ENCODE measurements around the gene NEXN.

Gene NEXN

DNA sequence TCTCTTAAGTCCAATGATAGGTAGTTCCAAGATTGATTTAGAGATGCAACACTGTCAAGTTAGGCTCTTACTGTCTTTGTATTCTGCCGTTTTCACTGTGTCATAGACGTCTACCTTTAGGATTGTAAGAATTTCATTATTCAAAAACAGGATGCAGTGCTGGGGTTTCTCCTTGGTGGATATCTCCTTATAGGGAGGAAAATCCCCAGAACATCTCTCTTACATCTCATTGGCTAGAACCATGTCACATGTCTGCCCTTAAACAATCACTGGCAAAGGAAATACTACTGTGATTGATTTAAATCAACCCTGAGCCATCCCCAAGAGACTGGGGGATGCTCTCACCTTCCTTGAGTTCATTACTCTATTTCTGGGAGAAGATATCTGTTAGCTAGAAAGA lies 101.3 kb downstream of the NEXN start:
- Histone ChIP-seq H3K4me2 (ENCODE audit: low read length) (no peak overlapping the region), H3F3A (ENCODE audit: control insufficient read depth, insufficient read depth) (peaks cover 6% of the 10 kb centered on the region; the same call in 1 of the 2 replicates), H3K27ac (ENCODE audit: low read depth, low read length) (no peak overlapping the region), H3K4me3 (ENCODE audit: low read length) (no peak overlapping the region), H3K9me2 (replicated peaks; ENCODE audit: control insufficient read depth, low read length) (no peaks in the 10 kb centered on the region), H3K9me3 (ENCODE audit: control insufficient read depth, insufficient read depth, low read length) (no peaks in the 10 kb centered on the region), H3K36me3 (ENCODE audit: control insufficient read depth, low read length) (peaks cover 24% of the 10 kb centered on the region), H3K4me1 (ENCODE audit: control insufficient read depth, low read length) (peaks cover 4% of the 10 kb centered on the region; the same call in 1 of the 2 replicates), H4K20me1 (ENCODE audit: control insufficient read depth, insufficient read depth, low read depth, low read length) (no peaks in the 10 kb centered on the region), H3K27me3 (ENCODE audit: control insufficient read depth, low read length) (no peaks in the 10 kb centered on the region), H3K79me2 (ENCODE audit: control insufficient read depth, low read length) (peaks cover 69% of the 10 kb centered on the region)
- TF ChIP-seq EZH2phosphoT487 (IDR thresholded peaks at IDR 0.05; ENCODE audit: borderline replicate concordance, low read length): no peak

DNA sequence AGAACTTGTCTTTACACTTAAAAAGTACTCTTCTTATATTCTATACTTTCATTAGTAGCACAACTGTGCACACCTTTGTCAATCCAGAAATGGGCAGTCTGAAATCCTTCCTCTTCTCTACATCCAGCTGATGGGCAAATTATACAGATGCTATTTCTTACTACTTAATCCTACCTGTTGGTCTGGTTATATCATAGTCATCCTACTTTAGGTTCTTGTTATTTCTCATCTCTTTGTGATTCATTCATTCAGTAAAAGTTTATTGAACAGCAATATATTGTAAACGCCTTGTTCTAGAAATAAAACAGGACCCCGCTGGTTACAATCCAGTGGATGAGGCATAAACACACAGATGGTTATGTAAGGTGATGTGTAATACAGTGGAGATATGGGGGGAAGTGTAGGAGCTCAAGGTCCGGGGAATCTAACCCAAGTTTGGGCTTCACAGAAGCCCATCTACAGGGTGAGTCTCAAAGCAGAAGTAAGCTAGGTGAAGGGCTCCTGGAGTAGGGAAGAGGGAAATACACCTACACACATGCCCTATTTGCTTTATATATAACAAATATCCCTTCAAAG lies 102.3 kb downstream of the NEXN start:
- H3F3A ChIP-seq (ENCODE audit: control insufficient read depth, insufficient read depth): peaks cover 8% of the 10 kb centered on the region; the same call in 1 of the 2 replicates
- no peak overlapping the region for H3K4me3 ChIP-seq (ENCODE audit: low read length)
- H3K4me1 ChIP-seq (ENCODE audit: control insufficient read depth, low read length): peaks cover 4% of the 10 kb centered on the region; the same call in 1 of the 2 replicates
- TF ChIP-seq EZH2phosphoT487 (IDR thresholded peaks at IDR 0.05; ENCODE audit: borderline replicate concordance, low read length): no peak
- TF ChIP-seq, protein P1, sequence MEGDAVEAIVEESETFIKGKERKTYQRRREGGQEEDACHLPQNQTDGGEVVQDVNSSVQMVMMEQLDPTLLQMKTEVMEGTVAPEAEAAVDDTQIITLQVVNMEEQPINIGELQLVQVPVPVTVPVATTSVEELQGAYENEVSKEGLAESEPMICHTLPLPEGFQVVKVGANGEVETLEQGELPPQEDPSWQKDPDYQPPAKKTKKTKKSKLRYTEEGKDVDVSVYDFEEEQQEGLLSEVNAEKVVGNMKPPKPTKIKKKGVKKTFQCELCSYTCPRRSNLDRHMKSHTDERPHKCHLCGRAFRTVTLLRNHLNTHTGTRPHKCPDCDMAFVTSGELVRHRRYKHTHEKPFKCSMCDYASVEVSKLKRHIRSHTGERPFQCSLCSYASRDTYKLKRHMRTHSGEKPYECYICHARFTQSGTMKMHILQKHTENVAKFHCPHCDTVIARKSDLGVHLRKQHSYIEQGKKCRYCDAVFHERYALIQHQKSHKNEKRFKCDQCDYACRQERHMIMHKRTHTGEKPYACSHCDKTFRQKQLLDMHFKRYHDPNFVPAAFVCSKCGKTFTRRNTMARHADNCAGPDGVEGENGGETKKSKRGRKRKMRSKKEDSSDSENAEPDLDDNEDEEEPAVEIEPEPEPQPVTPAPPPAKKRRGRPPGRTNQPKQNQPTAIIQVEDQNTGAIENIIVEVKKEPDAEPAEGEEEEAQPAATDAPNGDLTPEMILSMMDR (IDR thresholded peaks at IDR 0.05; ENCODE audit: low read depth, low read length, poor library complexity, severe bottlenecking): no peak
- H3K27ac ChIP-seq (ENCODE audit: low read depth, low read length): no peak overlapping the region
- H3K9me3 ChIP-seq (ENCODE audit: control insufficient read depth, insufficient read depth, low read length): no peaks in the 10 kb centered on the region
- peaks cover 61% of the 10 kb centered on the region for H3K79me2 ChIP-seq (ENCODE audit: control insufficient read depth, low read length)
- peaks cover 19% of the 10 kb centered on the region for H3K36me3 ChIP-seq (ENCODE audit: control insufficient read depth, low read length)
- no peak overlapping the region for H3K4me2 ChIP-seq (ENCODE audit: low read length)
- H3K27me3 ChIP-seq (ENCODE audit: control insufficient read depth, low read length): no peaks in the 10 kb centered on the region
- H3K9me2 ChIP-seq (replicated peaks; ENCODE audit: control insufficient read depth, low read length): no peaks in the 10 kb centered on the region
- H4K20me1 ChIP-seq (ENCODE audit: control insufficient read depth, insufficient read depth, low read depth, low read length): no peaks in the 10 kb centered on the region

DNA sequence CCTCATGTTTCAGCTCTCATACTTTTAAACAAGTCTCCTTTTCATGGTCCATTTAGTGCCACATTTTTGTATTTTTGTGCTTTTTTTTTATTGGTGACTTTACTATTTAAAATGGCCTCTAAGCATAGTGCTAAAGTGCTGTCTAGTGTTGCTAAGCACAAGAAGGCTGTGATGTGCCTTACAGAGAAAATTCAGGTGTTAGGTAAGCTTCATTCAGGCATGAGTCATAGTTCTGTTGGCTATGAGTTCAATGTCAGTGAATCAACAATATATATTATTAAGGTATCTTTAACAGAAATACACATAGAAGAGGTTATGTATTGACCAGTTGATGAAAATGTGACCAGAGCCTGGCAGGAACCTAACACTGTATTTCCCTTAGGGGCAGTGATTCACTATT lies 103.2 kb downstream of the NEXN start:
- TF ChIP-seq, protein P1 (IDR thresholded peaks at IDR 0.05; ENCODE audit: low read depth, low read length, poor library complexity, severe bottlenecking): no peak
- no peak for TF ChIP-seq EZH2phosphoT487 (IDR thresholded peaks at IDR 0.05; ENCODE audit: borderline replicate concordance, low read length)
- Histone ChIP-seq H3K4me1 (ENCODE audit: control insufficient read depth, low read length) (peaks cover 4% of the 10 kb centered on the region; the same call in 1 of the 2 replicates), H3K36me3 (ENCODE audit: control insufficient read depth, low read length) (peaks cover 16% of the 10 kb centered on the region), H3K4me3 (ENCODE audit: low read length) (no peak overlapping the region), H3K27me3 (ENCODE audit: control insufficient read depth, low read length) (no peaks in the 10 kb centered on the region), H3K27ac (ENCODE audit: low read depth, low read length) (no peak overlapping the region), H3K79me2 (ENCODE audit: control insufficient read depth, low read length) (peaks cover 53% of the 10 kb centered on the region), H3K9me3 (ENCODE audit: control insufficient read depth, insufficient read depth, low read length) (no peaks in the 10 kb centered on the region), H3F3A (ENCODE audit: control insufficient read depth, insufficient read depth) (peaks cover 11% of the 10 kb centered on the region; the same call in 1 of the 2 replicates), H3K4me2 (ENCODE audit: low read length) (no peak overlapping the region), H3K9me2 (replicated peaks; ENCODE audit: control insufficient read depth, low read length) (no peaks in the 10 kb centered on the region), H4K20me1 (ENCODE audit: control insufficient read depth, insufficient read depth, low read depth, low read length) (no peaks in the 10 kb centered on the region)
